IMR-90 (cell line): ENCODE data around the gene ARHGEF37. TPM values are rescaled to one million over a fixed set of nuclear protein-coding genes. Genes with fewer than 3 reads are reported as not detected.

Experiments
- ATAC-seq: fragments of 200-7000 bp; cut with Tn5 transposase; 2 replicates; pipeline ENCODE4 v1.9.1; 2020; ENCODE audit warnings: low read depth, mild to moderate bottlenecking, moderate library complexity
- BruUV-seq: library from RNA; stranded (reverse); fragments of 400-500 nt; replicated peaks from 2 replicates; lab custom pipeline; 2021; lab: Mats Ljungman, UMichigan
- CTCF ChIA-PET: fragments of 300-600 bp; formaldehyde crosslinking; extraction: SDS; loops from one replicate; lab custom pipeline; 2021; ENCODE audit warnings: antibody characterized with exemption; lab: Yijun Ruan, JAX
- POLR2A ChIA-PET: fragments of 300-600 bp; sonication (Branson Sonifier 250); formaldehyde crosslinking; loops from one replicate; lab custom pipeline; 2022; ENCODE audit warnings: antibody characterized with exemption; ENCODE audit not compliant: unreplicated experiment; lab: Charles Lee
- DNase-seq: peaks from one replicate; pipeline ENCODE4 v3.0.0; 2013
- H2AFZ ChIP-seq: replicated peaks from 2 replicates; pipeline ENCODE3; 2013; ENCODE audit warnings: low read length, mild to moderate bottlenecking; ENCODE audit not compliant: poor library complexity
- H2AK5ac ChIP-seq: 2 replicates; pipeline ENCODE4 v1.6.1; 2013; ENCODE audit warnings: low read depth, low read length, inconsistent platforms
- H2AK9ac ChIP-seq: replicated peaks from 2 replicates; pipeline ENCODE3; 2013; ENCODE audit warnings: mild to moderate bottlenecking, low read depth, low read length, moderate library complexity; ENCODE audit not compliant: poor library complexity
- H2BK120ac ChIP-seq: 2 replicates; pipeline ENCODE4 v1.6.1; 2013; ENCODE audit warnings: low read depth, low read length, inconsistent platforms
- H2BK15ac ChIP-seq: 3 replicates; pipeline ENCODE4 v1.6.1; 2013; ENCODE audit warnings: low read depth, low read length, inconsistent platforms
- H2BK20ac ChIP-seq: 2 replicates; pipeline ENCODE4 v1.6.1; 2013; ENCODE audit warnings: low read depth, mild to moderate bottlenecking, inconsistent platforms, low read length, moderate library complexity
- H2BK5ac ChIP-seq: 2 replicates; pipeline ENCODE4 v1.6.1; 2013; ENCODE audit warnings: mild to moderate bottlenecking, low read depth, low read length, inconsistent platforms; ENCODE audit not compliant: poor library complexity, severe bottlenecking
- H3K14ac ChIP-seq: replicated peaks from 2 replicates; pipeline ENCODE4 v1.6.1; 2013; ENCODE audit warnings: low read depth, low read length, inconsistent platforms
- H3K18ac ChIP-seq: 2 replicates; pipeline ENCODE4 v1.6.1; 2013; ENCODE audit warnings: low read depth, low read length, control low read depth
- H3K23ac ChIP-seq: 2 replicates; pipeline ENCODE4 v1.6.1; 2013; ENCODE audit warnings: low read depth, low read length, inconsistent platforms
- H3K27ac ChIP-seq: 2 replicates; pipeline ENCODE4 v1.5.1; 2013; ENCODE audit warnings: mild to moderate bottlenecking, control low read depth, low read length; ENCODE audit not compliant: insufficient read depth
- H3K27me3 ChIP-seq: 2 replicates; pipeline ENCODE4 v1.6.1; 2013; ENCODE audit warnings: low read length; ENCODE audit not compliant: control insufficient read depth, insufficient read depth
- H3K36me3 ChIP-seq: 2 replicates; pipeline ENCODE4 v1.6.1; 2013; ENCODE audit warnings: low read length, mixed read lengths; ENCODE audit not compliant: control insufficient read depth, insufficient read depth
- H3K4ac ChIP-seq: 2 replicates; pipeline ENCODE4 v1.6.1; 2013; ENCODE audit warnings: low read depth, low read length, inconsistent platforms
- H3K4me1 ChIP-seq: 2 replicates; pipeline ENCODE4 v1.6.1; 2013; ENCODE audit warnings: low read length, mixed read lengths; ENCODE audit not compliant: control insufficient read depth, insufficient read depth
- H3K4me2 ChIP-seq: 2 replicates; pipeline ENCODE4 v1.6.1; 2013; ENCODE audit warnings: low read depth, mild to moderate bottlenecking, control low read depth, low read length, moderate library complexity
- H3K4me3 ChIP-seq: 2 replicates; pipeline ENCODE4 v1.5.1; 2013; ENCODE audit warnings: low read depth, mild to moderate bottlenecking, control low read depth, low read length, moderate library complexity; ENCODE audit not compliant: insufficient read depth
- H3K56ac ChIP-seq: 2 replicates; pipeline ENCODE4 v1.6.1; 2013; ENCODE audit warnings: low read length, inconsistent platforms; ENCODE audit not compliant: insufficient read depth; ENCODE audit errors: extremely low read depth
- H3K79me1 ChIP-seq, 2 experiments: 2 replicates each; pipeline ENCODE4 v1.6.1; 2013; ENCODE audit warnings: low read length in 2 of 2, inconsistent platforms in 1 of 2, low read depth in 1 of 2
- H3K9ac ChIP-seq: 2 replicates; pipeline ENCODE4 v1.6.1; 2013; ENCODE audit warnings: low read depth, low read length, control low read depth
- H3K9me1 ChIP-seq: 2 replicates; pipeline ENCODE4 v1.6.1; 2013; ENCODE audit warnings: low read length, inconsistent platforms; ENCODE audit not compliant: insufficient read depth
- H3K9me3 ChIP-seq: 2 replicates; pipeline ENCODE4 v1.6.1; 2013; ENCODE audit warnings: low read length; ENCODE audit not compliant: control insufficient read depth, insufficient read depth
- H4K20me1 ChIP-seq: 2 replicates; pipeline ENCODE4 v1.6.1; 2013; ENCODE audit warnings: low read length, inconsistent platforms; ENCODE audit not compliant: insufficient read depth
- H4K5ac ChIP-seq: 2 replicates; pipeline ENCODE4 v1.6.1; 2013; ENCODE audit warnings: mild to moderate bottlenecking, low read depth, low read length, control low read depth
- H4K8ac ChIP-seq, 2 experiments: 2 replicates each; pipeline ENCODE4 v1.6.1; 2013; ENCODE audit warnings: low read depth in 2 of 2, low read length in 2 of 2, control low read depth in 1 of 2, inconsistent platforms in 1 of 2
- H4K91ac ChIP-seq: 2 replicates; pipeline ENCODE4 v1.6.1; 2013; ENCODE audit warnings: low read depth, low read length, inconsistent platforms; ENCODE audit not compliant: insufficient read depth
- BHLHE40 ChIP-seq: fragments of 150-350 bp; IDR thresholded peaks from 2 replicates; pipeline ENCODE4 v1.6.1; 2016; ENCODE audit warnings: mild to moderate bottlenecking, low read depth, low read length
- CEBPB ChIP-seq: IDR thresholded peaks from 2 replicates; pipeline ENCODE4 v1.6.1; 2012; ENCODE audit warnings: low read depth, low read length, improper control_type of control experiment
- FOS ChIP-seq: fragments of 150-350 bp; IDR thresholded peaks from 2 replicates; pipeline ENCODE4 v1.6.1; 2016; ENCODE audit warnings: low read depth, low read length
- MAFK ChIP-seq: IDR thresholded peaks from 2 replicates; pipeline ENCODE4 v1.6.1; 2012; ENCODE audit warnings: low read depth, low read length, improper control_type of control experiment
- NFE2L2 ChIP-seq: fragments of 150-350 bp; IDR thresholded peaks from 2 replicates; pipeline ENCODE4 v1.6.1; 2016; ENCODE audit warnings: low read depth, mild to moderate bottlenecking, low read length
- POLR2A ChIP-seq: IDR thresholded peaks from 2 replicates; pipeline ENCODE4 v1.6.1; 2012; ENCODE audit warnings: mild to moderate bottlenecking, low read depth, low read length
- RAD21 ChIP-seq: IDR thresholded peaks from 2 replicates; pipeline ENCODE4 v1.6.1; 2012; ENCODE audit warnings: low read length, improper control_type of control experiment
- RFX5 ChIP-seq: IDR thresholded peaks from 2 replicates; pipeline ENCODE4 v1.8.0; 2012; ENCODE audit warnings: low read depth, mild to moderate bottlenecking, low read length, moderate library complexity
- WGBS, 2 experiments: methylation state at CpG; one replicate each; pipeline versions ENCODE4 v1.1.5 to v1.1.7; 2013; ENCODE audit warnings: missing lambda C conversion rate in 2 of 2; ENCODE audit not compliant: insufficient read length in 1 of 2; ENCODE audit errors: extremely low coverage in 2 of 2; 5-methylcytosine and 5-hydroxymethylcytosine counted together
- dilution Hi-C: fragments of 300-500 bp; cut with HindIII; formaldehyde crosslinking; loops from one replicate; pipeline ENCODE4 v1.14.3; 2018; ENCODE audit warnings: low sequenced_read_pairs; ENCODE audit not compliant: unreplicated experiment
- in situ Hi-C: fragments of 300-500 bp; cut with MboI; formaldehyde crosslinking; loops from 3 replicates; pipeline ENCODE4 v1.14.3; 2019; ENCODE audit warnings: low sequenced_read_pairs, inconsistent platforms, mixed read lengths
- intact Hi-C: fragments of 100-400 bp; cut with micrococcal nuclease; formaldehyde crosslinking; loops from 2 replicates; pipeline ENCODE4 v1.10.0; 2022
- polyA plus RNA-seq, 3 experiments: library from polyadenylated mRNA; depleted of rRNA; stranded (reverse); fragments of >200 nt; gene quantifications; 2 replicates each; pipeline ENCODE4 v1.2.3, GENCODE V29; 2012; ENCODE audit warnings: low replicate concordance in 1 of 3
- total RNA-seq: library from RNA; depleted of rRNA; stranded (reverse); fragments of >200 nt; gene quantifications from 2 replicates; pipeline ENCODE4 v1.2.3, GENCODE V29; 2012

Gene ARHGEF37
- total and polyA plus RNA-seq, 2 of the 4 experiments (the other 2 are of a cell fraction), result 0.39 to 0.54 TPM

GRCh38 chr5:149621415-149622098, 40.3 kb downstream of the ARHGEF37 start:
- Histone ChIP-seq H3K27ac (no peak overlapping the region), H3K4ac (no peak overlapping the region)
- dilution Hi-C loops, result no loop called here

More at GRCh38 chr5:149621415-149622098, 40.3 kb downstream of the ARHGEF37 start:
- H2BK120ac ChIP-seq, result no peak overlapping the region
- no peaks in the 10 kb centered on the region for H3K9me1 ChIP-seq
- no peak overlapping the region for H3K4me3 ChIP-seq
- no peaks in the 10 kb centered on the region for H3K36me3 ChIP-seq
- no peak overlapping the region for H3K9ac ChIP-seq
- H4K20me1 ChIP-seq, result no peaks in the 10 kb centered on the region
- H3K9me3 ChIP-seq, result no peaks in the 10 kb centered on the region
- intact Hi-C loops (no loop called here), in situ Hi-C loops (no loop called here)
- H2BK5ac ChIP-seq, result no peak overlapping the region
- ATAC-seq (no peak), DNase-seq (no peak)
- no peak overlapping the region for H4K8ac ChIP-seq
- no peak overlapping the region for H4K91ac ChIP-seq
- ChIA-PET CTCF (no interaction called here), POLR2A (no interaction called here)
- no peak overlapping the region for H3K23ac ChIP-seq
- H2AFZ ChIP-seq, result no peak overlapping the region
- no peaks in the 10 kb centered on the region for H3K79me1 ChIP-seq
- no TSS peak for BruUV-seq
- H3K4me1 ChIP-seq, result peaks cover 3% of the 10 kb centered on the region
- H3K4me2 ChIP-seq, result no peak overlapping the region
- H2BK20ac ChIP-seq, result no peak overlapping the region
- H3K56ac ChIP-seq, result no peak overlapping the region
- no peak overlapping the region for H2AK5ac ChIP-seq
- H2AK9ac ChIP-seq, result no peak overlapping the region
- H2BK15ac ChIP-seq, result no peak overlapping the region
- TF ChIP-seq RFX5, result no peak
- no peak for TF ChIP-seq POLR2A
- no peak for TF ChIP-seq NFE2L2
- no peak for TF ChIP-seq RAD21
- TF ChIP-seq CEBPB, result no peak
- TF ChIP-seq FOS, result no peak
- TF ChIP-seq MAFK, result no peak
- no peak for TF ChIP-seq BHLHE40
- 87% methylated on average over 2 of the region's 10 CpGs; no CpG with 5 or more reads in 1 of the 2 experiments for WGBS, 2 experiments
- no peak overlapping the region for H3K14ac ChIP-seq
- H3K18ac ChIP-seq, result no peak overlapping the region
- H4K5ac ChIP-seq, result no peak overlapping the region
- H3K27me3 ChIP-seq, result peaks cover 7% of the 10 kb centered on the region
